ENCODE results near the gene TBC1D30.
A peak's percentile ranks its signal among the peaks of the same experiment; 100 is the strongest.
"Not testable (repeated sequence)": the region's sequence is repeated elsewhere in the genome, so short reads cannot be mapped to it uniquely, and the experiment has no call there.

Gene TBC1D30

GRCh38 chr12:64806593-64807460 lies 17.6 kb upstream of the TBC1D30 start:
- no peak for DNase-seq

GRCh38 chr12:64808110-64808509 lies 16.3 kb upstream of the TBC1D30 start:
- DNase-seq: no peak

- no peak for DNase-seq
These were observed 13.6 kb upstream of the TBC1D30 start for GRCh38 chr12:64810831-64811230.

GRCh38 chr12:64813723-64814122 lies 10.7 kb upstream of the TBC1D30 start:
- no peak for DNase-seq

- peak; percentile 16 for DNase-seq
These were observed 10.0 kb upstream of the TBC1D30 start for GRCh38 chr12:64814432-64814831.

- DNase-seq: no peak
These were observed 4.5 kb upstream of the TBC1D30 start for GRCh38 chr12:64819816-64820402.

- no peak for DNase-seq
These were observed 3.9 kb upstream of the TBC1D30 start for GRCh38 chr12:64820593-64820992.

GRCh38 chr12:64821116-64821630 lies 3.3 kb upstream of the TBC1D30 start:
- no peak for DNase-seq

- no peak for DNase-seq
These were observed 332 bp upstream of the TBC1D30 start for GRCh38 chr12:64824130-64824499.

GRCh38 chr12:64825143-64826021 lies 935 bp downstream of the TBC1D30 start:
- peak; percentile 67 for DNase-seq

- DNase-seq: peak; percentile 59
These were observed 1.8 kb downstream of the TBC1D30 start for GRCh38 chr12:64826234-64826633.

- DNase-seq: no peak
These were observed 4.3 kb downstream of the TBC1D30 start for GRCh38 chr12:64828713-64829112.

GRCh38 chr12:64833928-64834327 lies 9.5 kb downstream of the TBC1D30 start:
- no peak for DNase-seq

GRCh38 chr12:64835901-64836300 lies 11.5 kb downstream of the TBC1D30 start:
- no peak for DNase-seq

- no peak for DNase-seq
These were observed 12.4 kb downstream of the TBC1D30 start for GRCh38 chr12:64836856-64837255.

- DNase-seq: no peak
These were observed 13.0 kb downstream of the TBC1D30 start for GRCh38 chr12:64837427-64837826.

GRCh38 chr12:64840119-64840518 lies 15.7 kb downstream of the TBC1D30 start:
- DNase-seq: no peak

GRCh38 chr12:64840949-64841717 lies 16.7 kb downstream of the TBC1D30 start:
- DNase-seq: no peak

- DNase-seq: not testable (repeated sequence)
These were observed 24.0 kb downstream of the TBC1D30 start for GRCh38 chr12:64848409-64848808.

GRCh38 chr12:64858882-64859605 lies 34.6 kb downstream of the TBC1D30 start:
- DNase-seq: no peak

- DNase-seq: no peak
These were observed 36.1 kb downstream of the TBC1D30 start for GRCh38 chr12:64860446-64860998.

Data from NCI-H1092 treated with DMSO at 0.1 percent for 48 hours (cell line).